HEK293 (cell line): ENCODE measurements around the gene YBX3.

Experiments used
- BCL11A ChIP-seq: fragments of 450-650 bp; formaldehyde crosslinking; IDR thresholded peaks from 2 replicates; pipeline ENCODE4 v1.5.1; 2016; ENCODE audit warnings: low read depth, missing biosample characterization, missing genetic modification characterization
- KLF7 ChIP-seq: fragments of 450-650 bp; formaldehyde crosslinking; IDR thresholded peaks from 2 replicates; pipeline ENCODE4 v1.5.1; 2016; ENCODE audit warnings: missing biosample characterization, missing genetic modification characterization, borderline replicate concordance
- MEIS1 ChIP-seq: sonication (generic); formaldehyde crosslinking; IDR thresholded peaks from 2 replicates; pipeline ENCODE4 v1.8.1; 2022; ENCODE audit warnings: missing genetic modification reagents, mild to moderate bottlenecking, borderline replicate concordance
- TCF7L2 ChIP-seq: IDR thresholded peaks from 2 replicates; pipeline ENCODE4 v1.6.1; 2011; ENCODE audit warnings: low read depth, mild to moderate bottlenecking, inconsistent platforms, low read length, moderate library complexity, borderline replicate concordance
- YY2 ChIP-seq: fragments of 450-650 bp; formaldehyde crosslinking; IDR thresholded peaks from 2 replicates; pipeline ENCODE4 v1.5.1; 2016; ENCODE audit warnings: missing biosample characterization, missing genetic modification characterization
- ZEB2 ChIP-seq: fragments of 450-650 bp; formaldehyde crosslinking; IDR thresholded peaks from 2 replicates; pipeline ENCODE4 v1.5.1; 2016; ENCODE audit warnings: missing biosample characterization, missing genetic modification characterization
- ZFP3 ChIP-seq: fragments of 450-650 bp; formaldehyde crosslinking; IDR thresholded peaks from 2 replicates; pipeline ENCODE4 v1.5.1; 2016; ENCODE audit warnings: low read depth, missing biosample characterization, missing genetic modification characterization
- ZFP41 ChIP-seq: fragments of 450-650 bp; formaldehyde crosslinking; IDR thresholded peaks from 2 replicates; pipeline ENCODE4 v1.5.1; 2016; ENCODE audit warnings: missing biosample characterization, missing genetic modification characterization, borderline replicate concordance
- ZNF16 ChIP-seq: fragments of 450-650 bp; formaldehyde crosslinking; IDR thresholded peaks from 2 replicates; pipeline ENCODE4 v1.5.1; 2016; ENCODE audit warnings: low read depth, missing biosample characterization, missing genetic modification characterization
- ZNF174 ChIP-seq: fragments of 450-650 bp; formaldehyde crosslinking; IDR thresholded peaks from 2 replicates; pipeline ENCODE4 v1.5.0; 2017; ENCODE audit warnings: missing biosample characterization, mild to moderate bottlenecking, missing genetic modification characterization
- ZNF274 ChIP-seq, 2 experiments: fragments of 200-500 bp in 1 of 2; fragments of 450-650 bp in 1 of 2; sonication (Bioruptor generic) in 1 of 2; formaldehyde crosslinking in 1 of 2; IDR thresholded peaks; 2 replicates each; pipeline versions ENCODE4 v1.5.1 to v1.6.1; 2014 to 2016; ENCODE audit warnings: borderline replicate concordance in 1 of 2, inconsistent platforms in 1 of 2, low read length in 1 of 2, missing biosample characterization in 1 of 2, missing genetic modification characterization in 1 of 2
- ZNF394 ChIP-seq: fragments of 450-650 bp; formaldehyde crosslinking; IDR thresholded peaks from 2 replicates; pipeline ENCODE4 v1.5.1; 2016; ENCODE audit warnings: missing biosample characterization, missing genetic modification characterization, mild to moderate bottlenecking, moderate library complexity, borderline replicate concordance
- ZNF555 ChIP-seq: fragments of 450-650 bp; formaldehyde crosslinking; conservative IDR thresholded peaks from 2 replicates; pipeline ENCODE4 v1.5.1; 2017; ENCODE audit warnings: missing biosample characterization, mild to moderate bottlenecking, missing genetic modification characterization, inconsistent platforms
- ZNF561 ChIP-seq: fragments of 450-650 bp; IDR thresholded peaks from 2 replicates; pipeline ENCODE4 v1.5.1; 2018; ENCODE audit warnings: missing biosample characterization, missing genetic modification characterization, borderline replicate concordance
- ZNF610 ChIP-seq: fragments of 450-650 bp; formaldehyde crosslinking; IDR thresholded peaks from 2 replicates; pipeline ENCODE4 v1.5.1; 2016; ENCODE audit warnings: missing biosample characterization, missing genetic modification characterization, borderline replicate concordance
- ZNF629 ChIP-seq: fragments of 450-650 bp; formaldehyde crosslinking; IDR thresholded peaks from 2 replicates; pipeline ENCODE4 v1.5.1; 2017; ENCODE audit warnings: missing biosample characterization, missing genetic modification characterization
- ZNF677 ChIP-seq: fragments of 450-650 bp; IDR thresholded peaks from 2 replicates; pipeline ENCODE4 v1.5.0; 2018; ENCODE audit warnings: missing biosample characterization, mild to moderate bottlenecking, missing genetic modification characterization, moderate library complexity
- ZSCAN23 ChIP-seq: fragments of 450-650 bp; formaldehyde crosslinking; IDR thresholded peaks from 2 replicates; pipeline ENCODE4 v1.5.1; 2016; ENCODE audit warnings: missing biosample characterization, missing genetic modification characterization
- TF ChIP-seq, protein P1 (sequence below): fragments of 450-650 bp; formaldehyde crosslinking; IDR thresholded peaks from 2 replicates; pipeline ENCODE4 v1.5.1; 2016; ENCODE audit warnings: missing biosample characterization, missing genetic modification characterization
- TF ChIP-seq, protein P2 (sequence below): fragments of 450-650 bp; formaldehyde crosslinking; IDR thresholded peaks from 2 replicates; pipeline ENCODE4 v1.5.1; 2016; ENCODE audit warnings: missing biosample characterization, missing genetic modification characterization
- TF ChIP-seq, protein P3 (sequence below): fragments of 450-650 bp; formaldehyde crosslinking; IDR thresholded peaks from 2 replicates; pipeline ENCODE4 v1.5.1; 2016; ENCODE audit warnings: missing biosample characterization, missing genetic modification characterization
- TF ChIP-seq, protein P4 (sequence below): fragments of 450-650 bp; formaldehyde crosslinking; IDR thresholded peaks from 2 replicates; pipeline ENCODE4 v1.5.1; 2016; ENCODE audit warnings: missing biosample characterization, missing genetic modification characterization
- TF ChIP-seq, protein P5 (sequence below): fragments of 450-650 bp; formaldehyde crosslinking; IDR thresholded peaks from 2 replicates; pipeline ENCODE4 v1.5.1; 2016; ENCODE audit warnings: missing biosample characterization, missing genetic modification characterization
- TF ChIP-seq, protein P6 (sequence below): fragments of 450-650 bp; formaldehyde crosslinking; conservative IDR thresholded peaks from 2 replicates; pipeline ENCODE4 v1.5.1; 2016; ENCODE audit warnings: low read depth, missing biosample characterization, missing genetic modification characterization

YBX3 gene

DNA sequence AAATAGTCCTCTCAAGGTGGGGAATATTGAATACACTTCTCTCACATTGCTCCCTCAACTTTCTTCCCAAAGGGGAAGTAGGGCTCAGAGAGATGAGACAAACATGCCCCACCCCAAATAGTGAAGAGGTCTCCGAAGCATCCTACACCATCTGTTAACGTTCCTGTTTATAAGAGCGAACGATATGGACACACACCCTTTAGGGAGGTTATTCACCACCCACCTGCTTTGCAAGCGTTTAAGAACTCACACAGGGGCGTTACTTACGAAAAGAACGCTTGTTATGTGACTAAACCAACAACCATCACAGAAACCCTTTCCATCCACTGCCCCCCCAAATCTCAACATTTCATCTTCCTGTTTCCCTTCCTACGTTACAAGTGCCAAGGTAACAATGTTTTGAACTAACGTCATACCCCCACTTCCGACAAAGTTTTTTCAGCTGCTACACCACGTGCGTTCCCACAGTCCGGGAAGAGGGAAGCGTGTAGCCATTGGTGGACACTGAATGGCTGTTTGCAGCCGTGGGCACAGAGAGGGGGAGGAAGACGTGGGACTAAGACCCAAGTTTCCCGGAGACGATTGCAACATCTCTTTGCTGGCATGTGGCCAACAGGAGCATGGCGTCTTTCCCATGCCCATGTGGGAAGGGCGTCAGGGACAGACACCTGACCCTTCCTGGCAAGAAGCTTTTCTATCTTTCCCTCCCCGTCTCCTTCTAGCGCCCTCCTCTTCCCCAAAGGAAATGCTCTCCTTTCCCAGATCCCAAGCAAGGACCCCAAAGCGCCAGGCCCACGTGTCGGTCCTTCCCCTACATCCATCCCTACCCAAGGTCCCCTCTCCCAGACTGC, 1.2 kb downstream of the YBX3 start (continued):
- TF ChIP-seq ZFP41 (no peak), TCF7L2 (no peak), ZNF394 (peak; percentile 66; the same call in 1 of the 2 replicates), ZEB2 (tag by site-specific recombination) (peak; percentile 89), ZNF610 (tag by site-specific recombination) (0 out of 2 replicates have a peak, but pooled peaks have one; percentile 18), ZSCAN23 (tag by site-specific recombination) (no peak; the same call in 1 of the 2 replicates), MEIS1 (CRISPR knock-in tag) (no peak), YY2 (tag by site-specific recombination) (peak; percentile 65), ZNF274 (IDR thresholded peaks at IDR 0.05; ENCODE audit: low read length) (no peak), ZNF274 (tag by site-specific recombination; IDR thresholded peaks at IDR 0.05; ENCODE audit: borderline replicate concordance) (no peak), ZNF677 (tag by site-specific recombination) (peak; percentile 50), ZNF16 (tag by site-specific recombination) (no peak), KLF7 (tag by site-specific recombination) (no peak; the same call in 1 of the 2 replicates), ZNF561 (tag by site-specific recombination) (peak; percentile 96), ZNF629 (tag by site-specific recombination) (peak; percentile 100), ZFP3 (tag by site-specific recombination) (no peak), ZNF174 (tag by site-specific recombination) (no peak), ZNF555 (no peak), BCL11A (tag by site-specific recombination) (0 out of 2 replicates have a peak, but pooled peaks have one; percentile 44)
- TF ChIP-seq, protein P1, sequence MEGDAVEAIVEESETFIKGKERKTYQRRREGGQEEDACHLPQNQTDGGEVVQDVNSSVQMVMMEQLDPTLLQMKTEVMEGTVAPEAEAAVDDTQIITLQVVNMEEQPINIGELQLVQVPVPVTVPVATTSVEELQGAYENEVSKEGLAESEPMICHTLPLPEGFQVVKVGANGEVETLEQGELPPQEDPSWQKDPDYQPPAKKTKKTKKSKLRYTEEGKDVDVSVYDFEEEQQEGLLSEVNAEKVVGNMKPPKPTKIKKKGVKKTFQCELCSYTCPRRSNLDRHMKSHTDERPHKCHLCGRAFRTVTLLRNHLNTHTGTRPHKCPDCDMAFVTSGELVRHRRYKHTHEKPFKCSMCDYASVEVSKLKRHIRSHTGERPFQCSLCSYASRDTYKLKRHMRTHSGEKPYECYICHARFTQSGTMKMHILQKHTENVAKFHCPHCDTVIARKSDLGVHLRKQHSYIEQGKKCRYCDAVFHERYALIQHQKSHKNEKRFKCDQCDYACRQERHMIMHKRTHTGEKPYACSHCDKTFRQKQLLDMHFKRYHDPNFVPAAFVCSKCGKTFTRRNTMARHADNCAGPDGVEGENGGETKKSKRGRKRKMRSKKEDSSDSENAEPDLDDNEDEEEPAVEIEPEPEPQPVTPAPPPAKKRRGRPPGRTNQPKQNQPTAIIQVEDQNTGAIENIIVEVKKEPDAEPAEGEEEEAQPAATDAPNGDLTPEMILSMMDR (tag by site-specific recombination) = peak; percentile 74
- TF ChIP-seq, protein P2, sequence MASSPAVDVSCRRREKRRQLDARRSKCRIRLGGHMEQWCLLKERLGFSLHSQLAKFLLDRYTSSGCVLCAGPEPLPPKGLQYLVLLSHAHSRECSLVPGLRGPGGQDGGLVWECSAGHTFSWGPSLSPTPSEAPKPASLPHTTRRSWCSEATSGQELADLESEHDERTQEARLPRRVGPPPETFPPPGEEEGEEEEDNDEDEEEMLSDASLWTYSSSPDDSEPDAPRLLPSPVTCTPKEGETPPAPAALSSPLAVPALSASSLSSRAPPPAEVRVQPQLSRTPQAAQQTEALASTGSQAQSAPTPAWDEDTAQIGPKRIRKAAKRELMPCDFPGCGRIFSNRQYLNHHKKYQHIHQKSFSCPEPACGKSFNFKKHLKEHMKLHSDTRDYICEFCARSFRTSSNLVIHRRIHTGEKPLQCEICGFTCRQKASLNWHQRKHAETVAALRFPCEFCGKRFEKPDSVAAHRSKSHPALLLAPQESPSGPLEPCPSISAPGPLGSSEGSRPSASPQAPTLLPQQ (tag by site-specific recombination) = peak; percentile 61; the same call in 1 of the 2 replicates
- TF ChIP-seq, protein P3, sequence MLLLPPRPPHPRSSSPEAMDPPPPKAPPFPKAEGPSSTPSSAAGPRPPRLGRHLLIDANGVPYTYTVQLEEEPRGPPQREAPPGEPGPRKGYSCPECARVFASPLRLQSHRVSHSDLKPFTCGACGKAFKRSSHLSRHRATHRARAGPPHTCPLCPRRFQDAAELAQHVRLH (tag by site-specific recombination) = peak; percentile 62; the same call in 1 of the 2 replicates
- TF ChIP-seq, protein P4, sequence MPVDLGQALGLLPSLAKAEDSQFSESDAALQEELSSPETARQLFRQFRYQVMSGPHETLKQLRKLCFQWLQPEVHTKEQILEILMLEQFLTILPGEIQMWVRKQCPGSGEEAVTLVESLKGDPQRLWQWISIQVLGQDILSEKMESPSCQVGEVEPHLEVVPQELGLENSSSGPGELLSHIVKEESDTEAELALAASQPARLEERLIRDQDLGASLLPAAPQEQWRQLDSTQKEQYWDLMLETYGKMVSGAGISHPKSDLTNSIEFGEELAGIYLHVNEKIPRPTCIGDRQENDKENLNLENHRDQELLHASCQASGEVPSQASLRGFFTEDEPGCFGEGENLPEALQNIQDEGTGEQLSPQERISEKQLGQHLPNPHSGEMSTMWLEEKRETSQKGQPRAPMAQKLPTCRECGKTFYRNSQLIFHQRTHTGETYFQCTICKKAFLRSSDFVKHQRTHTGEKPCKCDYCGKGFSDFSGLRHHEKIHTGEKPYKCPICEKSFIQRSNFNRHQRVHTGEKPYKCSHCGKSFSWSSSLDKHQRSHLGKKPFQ (tag by site-specific recombination) = 0 out of 2 replicates have a peak, but pooled peaks have one; percentile 55
- TF ChIP-seq, protein P5, sequence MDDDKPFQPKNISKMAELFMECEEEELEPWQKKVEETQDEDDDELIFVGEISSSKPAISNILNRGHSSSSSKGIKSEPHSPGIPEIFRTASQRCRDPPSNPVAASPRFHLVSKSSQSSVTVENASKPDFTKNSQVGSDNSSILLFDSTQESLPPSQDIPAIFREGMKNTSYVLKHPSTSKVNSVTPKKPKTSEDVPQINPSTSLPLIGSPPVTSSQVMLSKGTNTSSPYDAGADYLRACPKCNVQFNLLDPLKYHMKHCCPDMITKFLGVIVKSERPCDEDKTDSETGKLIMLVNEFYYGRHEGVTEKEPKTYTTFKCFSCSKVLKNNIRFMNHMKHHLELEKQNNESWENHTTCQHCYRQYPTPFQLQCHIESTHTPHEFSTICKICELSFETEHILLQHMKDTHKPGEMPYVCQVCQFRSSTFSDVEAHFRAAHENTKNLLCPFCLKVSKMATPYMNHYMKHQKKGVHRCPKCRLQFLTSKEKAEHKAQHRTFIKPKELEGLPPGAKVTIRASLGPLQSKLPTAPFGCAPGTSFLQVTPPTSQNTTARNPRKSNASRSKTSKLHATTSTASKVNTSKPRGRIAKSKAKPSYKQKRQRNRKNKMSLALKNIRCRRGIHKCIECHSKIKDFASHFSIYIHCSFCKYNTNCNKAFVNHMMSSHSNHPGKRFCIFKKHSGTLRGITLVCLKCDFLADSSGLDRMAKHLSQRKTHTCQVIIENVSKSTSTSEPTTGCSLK (tag by site-specific recombination) = no peak
- TF ChIP-seq, protein P6, sequence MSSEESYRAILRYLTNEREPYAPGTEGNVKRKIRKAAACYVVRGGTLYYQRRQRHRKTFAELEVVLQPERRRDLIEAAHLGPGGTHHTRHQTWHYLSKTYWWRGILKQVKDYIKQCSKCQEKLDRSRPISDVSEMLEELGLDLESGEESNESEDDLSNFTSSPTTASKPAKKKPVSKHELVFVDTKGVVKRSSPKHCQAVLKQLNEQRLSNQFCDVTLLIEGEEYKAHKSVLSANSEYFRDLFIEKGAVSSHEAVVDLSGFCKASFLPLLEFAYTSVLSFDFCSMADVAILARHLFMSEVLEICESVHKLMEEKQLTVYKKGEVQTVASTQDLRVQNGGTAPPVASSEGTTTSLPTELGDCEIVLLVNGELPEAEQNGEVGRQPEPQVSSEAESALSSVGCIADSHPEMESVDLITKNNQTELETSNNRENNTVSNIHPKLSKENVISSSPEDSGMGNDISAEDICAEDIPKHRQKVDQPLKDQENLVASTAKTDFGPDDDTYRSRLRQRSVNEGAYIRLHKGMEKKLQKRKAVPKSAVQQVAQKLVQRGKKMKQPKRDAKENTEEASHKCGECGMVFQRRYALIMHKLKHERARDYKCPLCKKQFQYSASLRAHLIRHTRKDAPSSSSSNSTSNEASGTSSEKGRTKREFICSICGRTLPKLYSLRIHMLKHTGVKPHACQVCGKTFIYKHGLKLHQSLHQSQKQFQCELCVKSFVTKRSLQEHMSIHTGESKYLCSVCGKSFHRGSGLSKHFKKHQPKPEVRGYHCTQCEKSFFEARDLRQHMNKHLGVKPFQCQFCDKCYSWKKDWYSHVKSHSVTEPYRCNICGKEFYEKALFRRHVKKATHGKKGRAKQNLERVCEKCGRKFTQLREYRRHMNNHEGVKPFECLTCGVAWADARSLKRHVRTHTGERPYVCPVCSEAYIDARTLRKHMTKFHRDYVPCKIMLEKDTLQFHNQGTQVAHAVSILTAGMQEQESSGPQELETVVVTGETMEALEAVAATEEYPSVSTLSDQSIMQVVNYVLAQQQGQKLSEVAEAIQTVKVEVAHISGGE (tag by site-specific recombination) = no peak
